ENCODE measurements around the gene IAH1.

DNA sequence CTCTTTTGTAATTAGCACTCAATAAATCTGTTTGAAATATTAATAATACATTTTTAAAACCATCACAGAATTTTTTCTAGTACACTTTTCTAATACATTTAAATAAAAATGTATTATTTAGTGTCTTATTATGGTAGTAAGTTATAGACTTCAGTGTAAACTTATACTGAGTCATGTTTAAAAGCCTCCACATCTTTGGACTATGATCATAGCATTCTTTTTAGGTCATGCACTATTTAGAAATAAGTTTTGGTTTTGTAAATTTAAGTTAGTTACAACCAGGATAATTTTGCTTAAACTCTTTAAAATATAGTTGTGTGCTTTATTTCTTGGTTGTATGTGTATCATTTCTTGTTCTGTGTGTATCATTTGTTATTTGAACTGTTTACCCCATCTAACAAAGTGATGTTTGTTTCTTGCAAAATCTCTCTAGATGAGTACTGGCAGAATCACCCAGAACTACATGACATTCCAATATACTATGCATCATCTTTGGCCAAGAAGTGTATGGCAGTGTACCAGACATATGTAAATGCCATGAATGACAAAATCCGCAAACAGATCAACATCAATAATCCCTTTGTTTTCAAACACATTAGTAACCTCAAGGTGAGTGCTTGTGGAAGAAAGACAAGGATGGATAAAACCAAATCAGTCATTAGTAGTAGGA is 34.2 kb upstream of the IAH1 start:
- TF ChIP-seq, protein P1, sequence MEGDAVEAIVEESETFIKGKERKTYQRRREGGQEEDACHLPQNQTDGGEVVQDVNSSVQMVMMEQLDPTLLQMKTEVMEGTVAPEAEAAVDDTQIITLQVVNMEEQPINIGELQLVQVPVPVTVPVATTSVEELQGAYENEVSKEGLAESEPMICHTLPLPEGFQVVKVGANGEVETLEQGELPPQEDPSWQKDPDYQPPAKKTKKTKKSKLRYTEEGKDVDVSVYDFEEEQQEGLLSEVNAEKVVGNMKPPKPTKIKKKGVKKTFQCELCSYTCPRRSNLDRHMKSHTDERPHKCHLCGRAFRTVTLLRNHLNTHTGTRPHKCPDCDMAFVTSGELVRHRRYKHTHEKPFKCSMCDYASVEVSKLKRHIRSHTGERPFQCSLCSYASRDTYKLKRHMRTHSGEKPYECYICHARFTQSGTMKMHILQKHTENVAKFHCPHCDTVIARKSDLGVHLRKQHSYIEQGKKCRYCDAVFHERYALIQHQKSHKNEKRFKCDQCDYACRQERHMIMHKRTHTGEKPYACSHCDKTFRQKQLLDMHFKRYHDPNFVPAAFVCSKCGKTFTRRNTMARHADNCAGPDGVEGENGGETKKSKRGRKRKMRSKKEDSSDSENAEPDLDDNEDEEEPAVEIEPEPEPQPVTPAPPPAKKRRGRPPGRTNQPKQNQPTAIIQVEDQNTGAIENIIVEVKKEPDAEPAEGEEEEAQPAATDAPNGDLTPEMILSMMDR (IDR thresholded peaks at IDR 0.05): no peak
- TF ChIP-seq POLR2A (IDR thresholded peaks at IDR 0.05): no peak
